IMR-90 (cell line): ENCODE results near the gene ADCY2. TPM values are rescaled to one million over a fixed set of nuclear protein-coding genes. Genes with fewer than 3 reads are reported as not detected.

Experiments
- ATAC-seq: fragments of 200-7000 bp; cut with Tn5 transposase; 2 replicates; pipeline ENCODE4 v1.9.1; 2020; ENCODE audit warnings: low read depth, mild to moderate bottlenecking, moderate library complexity
- BruUV-seq: library from RNA; stranded (reverse); fragments of 400-500 nt; replicated peaks from 2 replicates; lab custom pipeline; 2021; lab: Mats Ljungman, UMichigan
- CTCF ChIA-PET: fragments of 300-600 bp; formaldehyde crosslinking; extraction: SDS; loops from one replicate; lab custom pipeline; 2021; ENCODE audit warnings: antibody characterized with exemption; lab: Yijun Ruan, JAX
- POLR2A ChIA-PET: fragments of 300-600 bp; sonication (Branson Sonifier 250); formaldehyde crosslinking; loops from one replicate; lab custom pipeline; 2022; ENCODE audit warnings: antibody characterized with exemption; ENCODE audit not compliant: unreplicated experiment; lab: Charles Lee
- DNase-seq: peaks from one replicate; pipeline ENCODE4 v3.0.0; 2013
- H2AFZ ChIP-seq: replicated peaks from 2 replicates; pipeline ENCODE3; 2013; ENCODE audit warnings: low read length, mild to moderate bottlenecking; ENCODE audit not compliant: poor library complexity
- H2AK5ac ChIP-seq: 2 replicates; pipeline ENCODE4 v1.6.1; 2013; ENCODE audit warnings: low read depth, low read length, inconsistent platforms
- H2AK9ac ChIP-seq: replicated peaks from 2 replicates; pipeline ENCODE3; 2013; ENCODE audit warnings: mild to moderate bottlenecking, low read depth, low read length, moderate library complexity; ENCODE audit not compliant: poor library complexity
- H2BK120ac ChIP-seq: 2 replicates; pipeline ENCODE4 v1.6.1; 2013; ENCODE audit warnings: low read depth, low read length, inconsistent platforms
- H2BK15ac ChIP-seq: 3 replicates; pipeline ENCODE4 v1.6.1; 2013; ENCODE audit warnings: low read depth, low read length, inconsistent platforms
- H2BK20ac ChIP-seq: 2 replicates; pipeline ENCODE4 v1.6.1; 2013; ENCODE audit warnings: low read depth, mild to moderate bottlenecking, inconsistent platforms, low read length, moderate library complexity
- H2BK5ac ChIP-seq: 2 replicates; pipeline ENCODE4 v1.6.1; 2013; ENCODE audit warnings: mild to moderate bottlenecking, low read depth, low read length, inconsistent platforms; ENCODE audit not compliant: poor library complexity, severe bottlenecking
- H3K14ac ChIP-seq: replicated peaks from 2 replicates; pipeline ENCODE4 v1.6.1; 2013; ENCODE audit warnings: low read depth, low read length, inconsistent platforms
- H3K18ac ChIP-seq: 2 replicates; pipeline ENCODE4 v1.6.1; 2013; ENCODE audit warnings: low read depth, low read length, control low read depth
- H3K23ac ChIP-seq: 2 replicates; pipeline ENCODE4 v1.6.1; 2013; ENCODE audit warnings: low read depth, low read length, inconsistent platforms
- H3K27ac ChIP-seq: 2 replicates; pipeline ENCODE4 v1.5.1; 2013; ENCODE audit warnings: mild to moderate bottlenecking, control low read depth, low read length; ENCODE audit not compliant: insufficient read depth
- H3K27me3 ChIP-seq: 2 replicates; pipeline ENCODE4 v1.6.1; 2013; ENCODE audit warnings: low read length; ENCODE audit not compliant: control insufficient read depth, insufficient read depth
- H3K36me3 ChIP-seq: 2 replicates; pipeline ENCODE4 v1.6.1; 2013; ENCODE audit warnings: low read length, mixed read lengths; ENCODE audit not compliant: control insufficient read depth, insufficient read depth
- H3K4ac ChIP-seq: 2 replicates; pipeline ENCODE4 v1.6.1; 2013; ENCODE audit warnings: low read depth, low read length, inconsistent platforms
- H3K4me1 ChIP-seq: 2 replicates; pipeline ENCODE4 v1.6.1; 2013; ENCODE audit warnings: low read length, mixed read lengths; ENCODE audit not compliant: control insufficient read depth, insufficient read depth
- H3K4me2 ChIP-seq: 2 replicates; pipeline ENCODE4 v1.6.1; 2013; ENCODE audit warnings: low read depth, mild to moderate bottlenecking, control low read depth, low read length, moderate library complexity
- H3K4me3 ChIP-seq: 2 replicates; pipeline ENCODE4 v1.5.1; 2013; ENCODE audit warnings: low read depth, mild to moderate bottlenecking, control low read depth, low read length, moderate library complexity; ENCODE audit not compliant: insufficient read depth
- H3K56ac ChIP-seq: 2 replicates; pipeline ENCODE4 v1.6.1; 2013; ENCODE audit warnings: low read length, inconsistent platforms; ENCODE audit not compliant: insufficient read depth; ENCODE audit errors: extremely low read depth
- H3K79me1 ChIP-seq, 2 experiments: 2 replicates each; pipeline ENCODE4 v1.6.1; 2013; ENCODE audit warnings: low read length in 2 of 2, inconsistent platforms in 1 of 2, low read depth in 1 of 2
- H3K9ac ChIP-seq: 2 replicates; pipeline ENCODE4 v1.6.1; 2013; ENCODE audit warnings: low read depth, low read length, control low read depth
- H3K9me1 ChIP-seq: 2 replicates; pipeline ENCODE4 v1.6.1; 2013; ENCODE audit warnings: low read length, inconsistent platforms; ENCODE audit not compliant: insufficient read depth
- H3K9me3 ChIP-seq: 2 replicates; pipeline ENCODE4 v1.6.1; 2013; ENCODE audit warnings: low read length; ENCODE audit not compliant: control insufficient read depth, insufficient read depth
- H4K20me1 ChIP-seq: 2 replicates; pipeline ENCODE4 v1.6.1; 2013; ENCODE audit warnings: low read length, inconsistent platforms; ENCODE audit not compliant: insufficient read depth
- H4K5ac ChIP-seq: 2 replicates; pipeline ENCODE4 v1.6.1; 2013; ENCODE audit warnings: mild to moderate bottlenecking, low read depth, low read length, control low read depth
- H4K8ac ChIP-seq, 2 experiments: 2 replicates each; pipeline ENCODE4 v1.6.1; 2013; ENCODE audit warnings: low read depth in 2 of 2, low read length in 2 of 2, control low read depth in 1 of 2, inconsistent platforms in 1 of 2
- H4K91ac ChIP-seq: 2 replicates; pipeline ENCODE4 v1.6.1; 2013; ENCODE audit warnings: low read depth, low read length, inconsistent platforms; ENCODE audit not compliant: insufficient read depth
- CHD1 ChIP-seq: IDR thresholded peaks from 2 replicates; pipeline ENCODE4 v1.6.1; 2012; ENCODE audit warnings: low read depth, low read length, improper control_type of control experiment
- MAFK ChIP-seq: IDR thresholded peaks from 2 replicates; pipeline ENCODE4 v1.6.1; 2012; ENCODE audit warnings: low read depth, low read length, improper control_type of control experiment
- MAZ ChIP-seq: IDR thresholded peaks from 2 replicates; pipeline ENCODE4 v1.6.1; 2012; ENCODE audit warnings: low read depth, mild to moderate bottlenecking, low read length, improper control_type of control experiment, moderate library complexity, borderline replicate concordance
- NFE2L2 ChIP-seq: fragments of 150-350 bp; IDR thresholded peaks from 2 replicates; pipeline ENCODE4 v1.6.1; 2016; ENCODE audit warnings: low read depth, mild to moderate bottlenecking, low read length
- SMC3 ChIP-seq: fragments of 150-350 bp; IDR thresholded peaks from 2 replicates; pipeline ENCODE4 v1.6.1; 2016; ENCODE audit warnings: low read depth, mild to moderate bottlenecking, antibody characterized with exemption, low read length, moderate library complexity
- WGBS, 2 experiments: methylation state at CpG; one replicate each; pipeline versions ENCODE4 v1.1.5 to v1.1.7; 2013; ENCODE audit warnings: missing lambda C conversion rate in 2 of 2; ENCODE audit not compliant: insufficient read length in 1 of 2; ENCODE audit errors: extremely low coverage in 2 of 2; 5-methylcytosine and 5-hydroxymethylcytosine counted together
- dilution Hi-C: fragments of 300-500 bp; cut with HindIII; formaldehyde crosslinking; loops from one replicate; pipeline ENCODE4 v1.14.3; 2018; ENCODE audit warnings: low sequenced_read_pairs; ENCODE audit not compliant: unreplicated experiment
- in situ Hi-C: fragments of 300-500 bp; cut with MboI; formaldehyde crosslinking; loops from 3 replicates; pipeline ENCODE4 v1.14.3; 2019; ENCODE audit warnings: low sequenced_read_pairs, inconsistent platforms, mixed read lengths
- intact Hi-C: fragments of 100-400 bp; cut with micrococcal nuclease; formaldehyde crosslinking; loops from 2 replicates; pipeline ENCODE4 v1.10.0; 2022
- polyA plus RNA-seq, 3 experiments: library from polyadenylated mRNA; depleted of rRNA; stranded (reverse); fragments of >200 nt; gene quantifications; 2 replicates each; pipeline ENCODE4 v1.2.3, GENCODE V29; 2012; ENCODE audit warnings: low replicate concordance in 1 of 3
- total RNA-seq: library from RNA; depleted of rRNA; stranded (reverse); fragments of >200 nt; gene quantifications from 2 replicates; pipeline ENCODE4 v1.2.3, GENCODE V29; 2012
- TF ChIP-seq, protein P1 (sequence below): conservative IDR thresholded peaks from 2 replicates; pipeline ENCODE4 v1.5.1; 2012; ENCODE audit warnings: mild to moderate bottlenecking, low read depth, low read length, improper control_type of control experiment
- TF ChIP-seq, protein P2 (sequence below): fragments of 150-350 bp; IDR thresholded peaks from 2 replicates; pipeline ENCODE4 v1.6.1; 2016; ENCODE audit warnings: low read depth, mild to moderate bottlenecking, low read length, moderate library complexity, borderline replicate concordance

Gene ADCY2
- total and polyA plus RNA-seq, 2 of the 4 experiments (the other 2 are of a cell fraction): not detected

DNA sequence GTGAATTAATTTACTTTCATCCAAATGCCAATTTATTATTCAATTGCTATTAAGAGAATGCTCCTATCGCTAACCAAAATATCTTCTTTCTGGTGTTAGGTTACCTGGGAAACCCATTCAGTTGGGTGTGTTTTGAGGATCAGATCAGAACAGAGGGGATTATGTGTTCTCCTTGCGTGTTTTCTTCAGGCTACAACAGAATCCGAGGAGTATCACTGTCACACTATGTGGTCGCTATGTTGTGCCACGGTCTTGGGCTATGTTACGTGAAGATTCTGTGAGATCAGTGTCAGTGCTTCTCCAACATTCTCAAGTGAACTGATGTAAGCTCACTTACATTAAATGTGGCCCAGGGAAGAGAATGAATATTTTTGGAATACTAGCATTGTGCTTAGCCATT lies 39.0 kb downstream of the ADCY2 start:
- Histone ChIP-seq H2AFZ (no peak overlapping the region), H3K4me3 (no peak overlapping the region), H2BK15ac (no peak overlapping the region), H2BK120ac (no peak overlapping the region), H3K36me3 (no peaks in the 10 kb centered on the region), H3K14ac (no peak overlapping the region), H3K9me1 (no peaks in the 10 kb centered on the region), H3K23ac (no peak overlapping the region), H4K8ac (no peak overlapping the region), H3K27ac (no peak overlapping the region), H3K4me2 (no peak overlapping the region), H2AK9ac (no peak overlapping the region), H3K27me3 (no peaks in the 10 kb centered on the region), H3K9ac (no peak overlapping the region), H4K5ac (no peak overlapping the region), H3K9me3 (peaks cover 12% of the 10 kb centered on the region), H3K79me1 (no peaks in the 10 kb centered on the region), H4K20me1 (no peaks in the 10 kb centered on the region), H3K56ac (no peak overlapping the region), H2BK5ac (no peak overlapping the region), H4K91ac (no peak overlapping the region), H3K18ac (no peak overlapping the region), H2AK5ac (no peak overlapping the region), H3K4ac (no peak overlapping the region), H2BK20ac (no peak overlapping the region), H3K4me1 (no peaks in the 10 kb centered on the region)
- ChIA-PET CTCF (no interaction called here), POLR2A (no interaction called here)
- no TSS peak for BruUV-seq
- TF ChIP-seq, protein P1, sequence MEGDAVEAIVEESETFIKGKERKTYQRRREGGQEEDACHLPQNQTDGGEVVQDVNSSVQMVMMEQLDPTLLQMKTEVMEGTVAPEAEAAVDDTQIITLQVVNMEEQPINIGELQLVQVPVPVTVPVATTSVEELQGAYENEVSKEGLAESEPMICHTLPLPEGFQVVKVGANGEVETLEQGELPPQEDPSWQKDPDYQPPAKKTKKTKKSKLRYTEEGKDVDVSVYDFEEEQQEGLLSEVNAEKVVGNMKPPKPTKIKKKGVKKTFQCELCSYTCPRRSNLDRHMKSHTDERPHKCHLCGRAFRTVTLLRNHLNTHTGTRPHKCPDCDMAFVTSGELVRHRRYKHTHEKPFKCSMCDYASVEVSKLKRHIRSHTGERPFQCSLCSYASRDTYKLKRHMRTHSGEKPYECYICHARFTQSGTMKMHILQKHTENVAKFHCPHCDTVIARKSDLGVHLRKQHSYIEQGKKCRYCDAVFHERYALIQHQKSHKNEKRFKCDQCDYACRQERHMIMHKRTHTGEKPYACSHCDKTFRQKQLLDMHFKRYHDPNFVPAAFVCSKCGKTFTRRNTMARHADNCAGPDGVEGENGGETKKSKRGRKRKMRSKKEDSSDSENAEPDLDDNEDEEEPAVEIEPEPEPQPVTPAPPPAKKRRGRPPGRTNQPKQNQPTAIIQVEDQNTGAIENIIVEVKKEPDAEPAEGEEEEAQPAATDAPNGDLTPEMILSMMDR: no peak
- no peak for TF ChIP-seq MAFK
- TF ChIP-seq, protein P2, sequence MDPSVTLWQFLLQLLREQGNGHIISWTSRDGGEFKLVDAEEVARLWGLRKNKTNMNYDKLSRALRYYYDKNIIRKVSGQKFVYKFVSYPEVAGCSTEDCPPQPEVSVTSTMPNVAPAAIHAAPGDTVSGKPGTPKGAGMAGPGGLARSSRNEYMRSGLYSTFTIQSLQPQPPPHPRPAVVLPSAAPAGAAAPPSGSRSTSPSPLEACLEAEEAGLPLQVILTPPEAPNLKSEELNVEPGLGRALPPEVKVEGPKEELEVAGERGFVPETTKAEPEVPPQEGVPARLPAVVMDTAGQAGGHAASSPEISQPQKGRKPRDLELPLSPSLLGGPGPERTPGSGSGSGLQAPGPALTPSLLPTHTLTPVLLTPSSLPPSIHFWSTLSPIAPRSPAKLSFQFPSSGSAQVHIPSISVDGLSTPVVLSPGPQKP: no peak
- no peak for TF ChIP-seq SMC3
- TF ChIP-seq CHD1: no peak
- no peak for TF ChIP-seq NFE2L2
- no peak for TF ChIP-seq MAZ
- WGBS, 2 experiments: 53% methylated on average over 3 of the region's 6 CpGs; no CpG with 5 or more reads in 1 of the 2 experiments
- ATAC-seq: no peak
- intact Hi-C loops: no loop called here
- no peak for DNase-seq
- dilution Hi-C loops: no loop called here
- in situ Hi-C loops: no loop called here
